GM18867 (cell line): ENCODE data around the gene SF3B5.
"Not testable (repeated sequence)": the region's sequence is repeated elsewhere in the genome, so short reads cannot be mapped to it uniquely, and the experiment has no call there.

Source experiments
- ATAC-seq: cut with Tn5 transposase; IDR thresholded peaks from one replicate; pipeline ENCODE4 v1.9.1; 2021; ENCODE audit warnings: mild to moderate bottlenecking, moderate library complexity; ENCODE audit not compliant: unreplicated experiment

The SF3B5 gene

GRCh38 chr6:144106206-144106605 lies 10.8 kb upstream of the SF3B5 start:
- no peak for ATAC-seq

GRCh38 chr6:144104898-144105487 lies 9.6 kb upstream of the SF3B5 start:
- peak; percentile 86 for ATAC-seq

- ATAC-seq = no peak
Measured at GRCh38 chr6:144104488-144104887, 9.1 kb upstream of the SF3B5 start.

GRCh38 chr6:144103026-144103563 lies 7.7 kb upstream of the SF3B5 start:
- no peak for ATAC-seq

GRCh38 chr6:144098993-144099392 lies 3.6 kb upstream of the SF3B5 start:
- no peak for ATAC-seq

GRCh38 chr6:144094731-144095133 lies 641 bp downstream of the SF3B5 start:
- ATAC-seq = no peak

GRCh38 chr6:144093658-144094057 lies 1.7 kb downstream of the SF3B5 start:
- ATAC-seq = no peak

GRCh38 chr6:144093236-144093635 lies 2.1 kb downstream of the SF3B5 start:
- ATAC-seq = no peak

- no peak for ATAC-seq
Measured at GRCh38 chr6:144090384-144090783, 5.0 kb downstream of the SF3B5 start.

- ATAC-seq = no peak
Measured at GRCh38 chr6:144087789-144088426, 7.5 kb downstream of the SF3B5 start.

GRCh38 chr6:144086959-144087358 lies 8.4 kb downstream of the SF3B5 start:
- no peak for ATAC-seq

GRCh38 chr6:144083172-144083571 lies 12.2 kb downstream of the SF3B5 start:
- ATAC-seq = no peak

GRCh38 chr6:144082412-144082811 lies 13.0 kb downstream of the SF3B5 start:
- not testable (repeated sequence) for ATAC-seq

- ATAC-seq = no peak
Measured at GRCh38 chr6:144077871-144078270, 17.5 kb downstream of the SF3B5 start.

GRCh38 chr6:144075875-144076274 lies 19.5 kb downstream of the SF3B5 start:
- no peak for ATAC-seq

- ATAC-seq = no peak
Measured at GRCh38 chr6:144075187-144075586, 20.2 kb downstream of the SF3B5 start.

GRCh38 chr6:144073024-144073423 lies 22.3 kb downstream of the SF3B5 start:
- no peak for ATAC-seq

- no peak for ATAC-seq
Measured at GRCh38 chr6:144069506-144069905, 25.9 kb downstream of the SF3B5 start.

GRCh38 chr6:144068794-144069193 lies 26.6 kb downstream of the SF3B5 start:
- no peak for ATAC-seq

- peak; percentile 43 for ATAC-seq
Measured at GRCh38 chr6:144066741-144067484, 28.5 kb downstream of the SF3B5 start.

- ATAC-seq = no peak
Measured at GRCh38 chr6:144066255-144066654, 29.1 kb downstream of the SF3B5 start.

GRCh38 chr6:144065213-144065660 lies 30.1 kb downstream of the SF3B5 start:
- no peak for ATAC-seq
